H9 (cell line): ENCODE measurements around the gene N4BP2. TPM values are rescaled to one million over a fixed set of nuclear protein-coding genes. Genes with fewer than 3 reads are reported as not detected.

Experiments
- DNase-seq: peaks from one replicate; pipeline ENCODE4 v3.0.0-alpha.2; 2017
- H2AFZ ChIP-seq: one replicate; pipeline ENCODE4 v1.6.1; 2013; ENCODE audit warnings: mild to moderate bottlenecking, low read length, control low read depth, moderate library complexity
- H2AK5ac ChIP-seq: 2 replicates; pipeline ENCODE4 v1.6.1; 2013; ENCODE audit warnings: low read length, control low read depth, mixed read lengths; ENCODE audit not compliant: insufficient read length
- H2BK120ac ChIP-seq: one replicate; pipeline ENCODE4 v1.6.1; 2013; ENCODE audit warnings: low read depth, mild to moderate bottlenecking, low read length, control low read depth, inconsistent platforms; ENCODE audit not compliant: poor library complexity, severe bottlenecking
- H2BK12ac ChIP-seq: 2 replicates; pipeline ENCODE4 v1.6.1; 2013; ENCODE audit warnings: low read length, control low read depth, mixed read lengths, low read depth; ENCODE audit not compliant: insufficient read length
- H2BK15ac ChIP-seq: 2 replicates; pipeline ENCODE4 v1.6.1; 2013; ENCODE audit warnings: low read depth, low read length, control low read depth
- H2BK20ac ChIP-seq: one replicate; pipeline ENCODE4 v1.6.1; 2013; ENCODE audit warnings: low read depth, mild to moderate bottlenecking, low read length, control low read depth, inconsistent platforms; ENCODE audit not compliant: poor library complexity, severe bottlenecking
- H2BK5ac ChIP-seq: 2 replicates; pipeline ENCODE4 v1.6.1; 2013; ENCODE audit warnings: low read length, control low read depth, mixed read lengths; ENCODE audit not compliant: insufficient read length
- H3K14ac ChIP-seq: 2 replicates; pipeline ENCODE4 v1.6.1; 2013; ENCODE audit warnings: low read length, control low read depth; ENCODE audit not compliant: insufficient read depth
- H3K18ac ChIP-seq: 2 replicates; pipeline ENCODE4 v1.6.1; 2013; ENCODE audit warnings: low read depth, mild to moderate bottlenecking, mixed read lengths, low read length, control low read depth; ENCODE audit not compliant: insufficient read length
- H3K23ac ChIP-seq: 2 replicates; pipeline ENCODE4 v1.6.1; 2013; ENCODE audit warnings: low read length, control low read depth, mixed read lengths, low read depth; ENCODE audit not compliant: insufficient read length
- H3K23me2 ChIP-seq: 2 replicates; pipeline ENCODE4 v1.6.1; 2013; ENCODE audit warnings: low read depth, mild to moderate bottlenecking, mixed read lengths, low read length, control low read depth; ENCODE audit not compliant: insufficient read length, poor library complexity, severe bottlenecking
- H3K27ac ChIP-seq: 2 replicates; pipeline ENCODE4 v1.5.1; 2013; ENCODE audit warnings: low read length, control low read depth, mixed read lengths, low read depth; ENCODE audit not compliant: insufficient read length
- H3K27me3 ChIP-seq: 2 replicates; pipeline ENCODE4 v1.6.1; 2013; ENCODE audit warnings: low read length, control low read depth, inconsistent platforms; ENCODE audit not compliant: insufficient read depth
- H3K4ac ChIP-seq: 2 replicates; pipeline ENCODE4 v1.6.1; 2013; ENCODE audit warnings: low read depth, mild to moderate bottlenecking, control low read depth, inconsistent platforms, low read length, moderate library complexity
- H3K4me1 ChIP-seq: 2 replicates; pipeline ENCODE4 v1.6.1; 2013; ENCODE audit warnings: low read length, control low read depth, inconsistent platforms; ENCODE audit not compliant: insufficient read depth
- H3K4me2 ChIP-seq: 2 replicates; pipeline ENCODE4 v1.6.1; 2013; ENCODE audit warnings: low read length, control low read depth, mixed read lengths; ENCODE audit not compliant: insufficient read length, insufficient read depth
- H3K56ac ChIP-seq: 2 replicates; pipeline ENCODE4 v1.6.1; 2013; ENCODE audit warnings: low read depth, mild to moderate bottlenecking, mixed read lengths, low read length, control low read depth; ENCODE audit not compliant: insufficient read length
- H3K79me1 ChIP-seq: 2 replicates; pipeline ENCODE4 v1.6.1; 2013; ENCODE audit warnings: low read depth, mild to moderate bottlenecking, moderate library complexity, low read length, control low read depth, inconsistent platforms; ENCODE audit not compliant: insufficient read depth, poor library complexity, severe bottlenecking
- H3K79me2 ChIP-seq: 2 replicates; pipeline ENCODE4 v1.6.1; 2013; ENCODE audit warnings: low read length, control low read depth, inconsistent platforms; ENCODE audit not compliant: insufficient read depth
- H3K9ac ChIP-seq: 2 replicates; pipeline ENCODE4 v1.6.1; 2013; ENCODE audit warnings: low read length, control low read depth, mixed read lengths; ENCODE audit not compliant: insufficient read length; ENCODE audit errors: extremely low read depth
- H3K9me3 ChIP-seq: one replicate; pipeline ENCODE4 v1.6.1; 2013; ENCODE audit warnings: low read depth, low read length, inconsistent platforms; ENCODE audit not compliant: control insufficient read depth
- H3T11ph ChIP-seq: one replicate; pipeline ENCODE4 v1.6.1; 2013; ENCODE audit warnings: mild to moderate bottlenecking, low read length, control low read depth, inconsistent platforms
- H4K20me1 ChIP-seq: one replicate; pipeline ENCODE4 v1.6.1; 2013; ENCODE audit not compliant: control insufficient read depth, insufficient read length, insufficient read depth
- H4K5ac ChIP-seq: 2 replicates; pipeline ENCODE4 v1.6.1; 2013; ENCODE audit warnings: low read depth, mild to moderate bottlenecking, mixed read lengths, low read length, control low read depth; ENCODE audit not compliant: insufficient read length
- H4K8ac ChIP-seq: replicated peaks from 2 replicates; pipeline ENCODE4 v1.6.1; 2013; ENCODE audit warnings: low read length, control low read depth, mixed read lengths, low read depth; ENCODE audit not compliant: insufficient read length
- H4K91ac ChIP-seq: 2 replicates; pipeline ENCODE4 v1.6.1; 2013; ENCODE audit warnings: low read depth, mild to moderate bottlenecking, moderate library complexity, mixed read lengths, low read length, control low read depth; ENCODE audit not compliant: insufficient read length
- H3K27ac Mint-ChIP-seq, 3 experiments: 2 replicates in 2 of 3; 3 replicates in 1 of 3; pipeline ENCODE4 v1.8.0; 2020 to 2021; ENCODE audit warnings: mixed read lengths in 3 of 3, mild to moderate bottlenecking in 1 of 3, moderate library complexity in 1 of 3
- H3K27me3 Mint-ChIP-seq: 2 replicates; pipeline ENCODE4 v1.8.0; 2021; ENCODE audit warnings: low read depth, mild to moderate bottlenecking, moderate library complexity, mixed read lengths
- H3K36me3 Mint-ChIP-seq, 3 experiments: 2 replicates in 2 of 3; 3 replicates in 1 of 3; pipeline ENCODE4 v1.8.0; 2020 to 2021; ENCODE audit warnings: low read depth in 3 of 3, mixed read lengths in 3 of 3; ENCODE audit not compliant: insufficient read depth in 1 of 3
- H3K4me1 Mint-ChIP-seq, 2 experiments: 2 replicates each; pipeline ENCODE4 v1.8.0; 2020; ENCODE audit warnings: mixed read lengths in 2 of 2
- H3K4me3 Mint-ChIP-seq, 2 experiments: 2 replicates in 1 of 2; 3 replicates in 1 of 2; pipeline ENCODE4 v1.8.0; 2020 to 2021; ENCODE audit warnings: mild to moderate bottlenecking in 2 of 2, mixed read lengths in 2 of 2, moderate library complexity in 1 of 2
- H3K9me3 Mint-ChIP-seq, 2 experiments: 2 replicates in 1 of 2; 3 replicates in 1 of 2; pipeline ENCODE4 v1.8.0; 2020; ENCODE audit warnings: mild to moderate bottlenecking in 2 of 2, mixed read lengths in 2 of 2, moderate library complexity in 1 of 2
- WGBS: extraction: QIAGEN DNeasy Blood & Tissue Kit; methylation state at CpG from one replicate; pipeline ENCODE4 v1.1.7; 2013; ENCODE audit warnings: missing lambda C conversion rate, low lambda C conversion rate, mixed read lengths; ENCODE audit not compliant: insufficient read length; ENCODE audit errors: extremely low coverage; 5-methylcytosine and 5-hydroxymethylcytosine counted together
- total RNA-seq: library from RNA; stranded (reverse); gene quantifications from 2 replicates; pipeline ENCODE4 v1.2.1, GENCODE V29; 2021
- TF ChIP-seq, protein P1 (sequence below): fragments of 200-600 bp; sonication (generic); conservative IDR thresholded peaks from 3 replicates; pipeline ENCODE4 v1.8.0; 2021; ENCODE audit warnings: antibody characterized with exemption, mild to moderate bottlenecking

The N4BP2 gene
- total RNA-seq, 1 experiment from 2014 or later = 35.0 TPM

DNA sequence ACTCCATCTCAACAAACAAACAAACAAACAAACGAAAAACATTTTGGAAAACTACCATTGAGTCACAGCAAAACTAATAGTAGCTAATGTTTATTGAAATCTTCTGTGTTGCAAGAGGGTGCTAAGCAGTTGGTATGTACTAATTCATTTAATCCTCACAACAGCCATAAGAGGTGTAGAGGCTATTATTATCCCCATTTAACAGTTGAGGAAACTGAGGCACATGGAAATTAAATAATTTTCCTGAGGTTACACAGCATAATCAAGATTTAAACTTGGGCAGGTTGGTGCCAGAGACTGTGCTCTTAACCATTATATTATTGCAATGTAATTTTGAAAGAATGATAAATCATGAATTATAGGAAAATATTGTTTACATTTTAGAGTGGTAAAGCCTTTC, 122.7 kb downstream of the N4BP2 start:
- WGBS = no CpG with 5 or more reads among the region's 1 CpG
- Histone ChIP-seq H4K91ac (no peak overlapping the region), H3K18ac (no peak overlapping the region), H3K4me1 (no peaks in the 10 kb centered on the region), H3K27me3 (no peaks in the 10 kb centered on the region), H3K79me2 (no peaks in the 10 kb centered on the region), H3K23me2 (no peaks in the 10 kb centered on the region), H2AFZ (no peak overlapping the region), H3K23ac (no peak overlapping the region), H3K4me2 (no peak overlapping the region), H2BK20ac (no peak overlapping the region), H2BK120ac (no peak overlapping the region), H3K9ac (no peak overlapping the region), H2BK15ac (no peak overlapping the region), H2BK5ac (no peak overlapping the region), H3K4ac (no peak overlapping the region), H3K56ac (no peak overlapping the region), H3K79me1 (no peaks in the 10 kb centered on the region), H4K8ac (no peak overlapping the region), H4K20me1 (no peaks in the 10 kb centered on the region), H3K9me3 (no peaks in the 10 kb centered on the region), H3T11ph (no peak overlapping the region), H3K14ac (no peak overlapping the region), H2BK12ac (no peak overlapping the region), H3K27ac (no peak overlapping the region), H2AK5ac (no peak overlapping the region), H4K5ac (no peak overlapping the region)
- DNase-seq = no peak
- Mint-ChIP-seq H3K4me3 (no peak overlapping the region), H3K9me3 (no peaks in the 10 kb centered on the region), H3K36me3 (no peaks in the 10 kb centered on the region), H3K4me1 (peaks cover 20 to 25% of the 10 kb centered on the region in 2 experiments), H3K27me3 (no peaks in the 10 kb centered on the region), H3K27ac (no peak overlapping the region)
- TF ChIP-seq, protein P1, sequence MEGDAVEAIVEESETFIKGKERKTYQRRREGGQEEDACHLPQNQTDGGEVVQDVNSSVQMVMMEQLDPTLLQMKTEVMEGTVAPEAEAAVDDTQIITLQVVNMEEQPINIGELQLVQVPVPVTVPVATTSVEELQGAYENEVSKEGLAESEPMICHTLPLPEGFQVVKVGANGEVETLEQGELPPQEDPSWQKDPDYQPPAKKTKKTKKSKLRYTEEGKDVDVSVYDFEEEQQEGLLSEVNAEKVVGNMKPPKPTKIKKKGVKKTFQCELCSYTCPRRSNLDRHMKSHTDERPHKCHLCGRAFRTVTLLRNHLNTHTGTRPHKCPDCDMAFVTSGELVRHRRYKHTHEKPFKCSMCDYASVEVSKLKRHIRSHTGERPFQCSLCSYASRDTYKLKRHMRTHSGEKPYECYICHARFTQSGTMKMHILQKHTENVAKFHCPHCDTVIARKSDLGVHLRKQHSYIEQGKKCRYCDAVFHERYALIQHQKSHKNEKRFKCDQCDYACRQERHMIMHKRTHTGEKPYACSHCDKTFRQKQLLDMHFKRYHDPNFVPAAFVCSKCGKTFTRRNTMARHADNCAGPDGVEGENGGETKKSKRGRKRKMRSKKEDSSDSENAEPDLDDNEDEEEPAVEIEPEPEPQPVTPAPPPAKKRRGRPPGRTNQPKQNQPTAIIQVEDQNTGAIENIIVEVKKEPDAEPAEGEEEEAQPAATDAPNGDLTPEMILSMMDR = no peak
